ENCODE measurements around the gene TAMM41. TPM values are rescaled to one million over a fixed set of nuclear protein-coding genes. Genes with fewer than 3 reads are reported as not detected.

The TAMM41 gene
- total and polyA plus RNA-seq, 2 donors (not counting 1 experiment from before 2014, with no cell fraction given) = 5.6 to 9.0 TPM

DNA sequence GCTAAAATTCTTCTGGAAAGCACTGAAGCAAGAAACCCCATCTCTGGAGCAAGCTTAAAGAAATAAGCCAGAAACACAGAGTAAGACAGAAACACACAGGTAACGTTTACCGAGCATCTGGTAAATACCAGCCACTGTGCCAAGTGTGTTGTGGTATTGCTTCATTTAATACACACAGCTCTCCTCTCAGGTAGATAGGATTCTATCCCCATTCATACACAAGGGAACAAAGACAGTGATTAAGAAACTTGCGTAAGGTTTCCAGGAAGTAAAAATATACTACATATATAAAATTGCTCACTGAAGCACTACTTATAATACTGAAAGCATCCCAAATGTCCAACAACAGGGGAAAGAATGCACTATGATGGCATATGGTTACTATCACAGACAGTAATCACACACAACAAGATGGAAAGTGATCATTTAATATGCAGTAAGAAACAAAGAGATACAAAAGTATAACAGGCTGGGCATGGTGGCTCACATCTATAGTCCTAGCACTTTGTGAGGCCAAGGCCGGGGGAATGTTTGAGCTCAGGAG lies 27.5 kb downstream of the TAMM41 start:
- no peak overlapping the region for H2AFZ ChIP-seq (ENCODE audit: low read length)
- no peaks in the 10 kb centered on the region for H3K27me3 ChIP-seq (ENCODE audit: control insufficient read depth, insufficient read depth, low read length)
- no peaks in the 10 kb centered on the region for H3K9me3 ChIP-seq (ENCODE audit: control insufficient read depth, insufficient read depth, low read depth, low read length)
- H3K4me2 ChIP-seq (ENCODE audit: extremely low read depth, insufficient read depth, low read length) = no peak overlapping the region
- H3K36me3 ChIP-seq (ENCODE audit: control insufficient read depth, insufficient read depth, low read length) = no peaks in the 10 kb centered on the region
- TF ChIP-seq, protein P1, sequence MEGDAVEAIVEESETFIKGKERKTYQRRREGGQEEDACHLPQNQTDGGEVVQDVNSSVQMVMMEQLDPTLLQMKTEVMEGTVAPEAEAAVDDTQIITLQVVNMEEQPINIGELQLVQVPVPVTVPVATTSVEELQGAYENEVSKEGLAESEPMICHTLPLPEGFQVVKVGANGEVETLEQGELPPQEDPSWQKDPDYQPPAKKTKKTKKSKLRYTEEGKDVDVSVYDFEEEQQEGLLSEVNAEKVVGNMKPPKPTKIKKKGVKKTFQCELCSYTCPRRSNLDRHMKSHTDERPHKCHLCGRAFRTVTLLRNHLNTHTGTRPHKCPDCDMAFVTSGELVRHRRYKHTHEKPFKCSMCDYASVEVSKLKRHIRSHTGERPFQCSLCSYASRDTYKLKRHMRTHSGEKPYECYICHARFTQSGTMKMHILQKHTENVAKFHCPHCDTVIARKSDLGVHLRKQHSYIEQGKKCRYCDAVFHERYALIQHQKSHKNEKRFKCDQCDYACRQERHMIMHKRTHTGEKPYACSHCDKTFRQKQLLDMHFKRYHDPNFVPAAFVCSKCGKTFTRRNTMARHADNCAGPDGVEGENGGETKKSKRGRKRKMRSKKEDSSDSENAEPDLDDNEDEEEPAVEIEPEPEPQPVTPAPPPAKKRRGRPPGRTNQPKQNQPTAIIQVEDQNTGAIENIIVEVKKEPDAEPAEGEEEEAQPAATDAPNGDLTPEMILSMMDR (conservative IDR thresholded peaks at IDR 0.05 in 1 of 2, IDR thresholded peaks at IDR 0.05 in 1 of 2; ENCODE audit: low read depth in 1 of 2, low read length in 2 of 2) = no peak
- no peak for TF ChIP-seq EZH2 (IDR thresholded peaks at IDR 0.05; ENCODE audit: low read length, missing control alignments)
- no peaks in the 10 kb centered on the region for H3K79me2 ChIP-seq (ENCODE audit: control insufficient read depth, insufficient read depth, low read length)
- no peak for DNase-seq (ENCODE audit: low read depth in 2 of 2)
- no peak overlapping the region for H3K4me3 ChIP-seq (replicated peaks in 1 of 4; ENCODE audit: control extremely low read depth in 1 of 4, insufficient read depth in 1 of 4, low read depth in 3 of 4, low read length in 4 of 4)
- H4K20me1 ChIP-seq (ENCODE audit: control insufficient read depth, extremely low read depth, insufficient read depth, low read length) = no peaks in the 10 kb centered on the region
- H3K9ac ChIP-seq (ENCODE audit: insufficient read depth, low read length) = no peak overlapping the region
- H3K4me1 ChIP-seq (ENCODE audit: control insufficient read depth, extremely low read depth, insufficient read depth, low read length) = peaks cover 7% of the 10 kb centered on the region
- H3K27ac ChIP-seq (ENCODE audit: insufficient read depth, low read length) = no peak overlapping the region

DNA sequence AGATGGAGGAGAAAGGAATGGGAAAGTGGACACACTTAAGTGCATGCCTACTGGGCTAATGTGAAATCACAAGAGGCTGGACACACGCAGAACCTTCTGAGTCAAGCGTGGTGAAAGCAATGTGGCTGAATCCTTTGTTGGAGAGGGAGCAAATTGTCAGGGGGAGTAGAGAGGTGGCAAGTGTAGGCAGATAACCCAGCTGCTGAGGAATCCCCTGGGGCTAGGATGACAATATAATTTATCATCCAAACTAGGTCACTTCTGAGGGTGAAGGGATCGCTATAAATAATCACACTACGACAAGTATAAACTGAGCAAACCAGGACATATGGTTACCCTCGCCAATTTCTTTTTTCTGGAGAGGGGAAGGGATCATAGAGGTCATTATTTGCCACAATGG lies 28.7 kb downstream of the TAMM41 start:
- no peaks in the 10 kb centered on the region for H3K27me3 ChIP-seq (ENCODE audit: control insufficient read depth, insufficient read depth, low read length)
- no peaks in the 10 kb centered on the region for H4K20me1 ChIP-seq (ENCODE audit: control insufficient read depth, extremely low read depth, insufficient read depth, low read length)
- no peaks in the 10 kb centered on the region for H3K36me3 ChIP-seq (ENCODE audit: control insufficient read depth, insufficient read depth, low read length)
- no peaks in the 10 kb centered on the region for H3K9me3 ChIP-seq (ENCODE audit: control insufficient read depth, insufficient read depth, low read depth, low read length)
- no peak overlapping the region for H3K9ac ChIP-seq (ENCODE audit: insufficient read depth, low read length)
- H3K4me3 ChIP-seq (replicated peaks in 1 of 4; ENCODE audit: control extremely low read depth in 1 of 4, insufficient read depth in 1 of 4, low read depth in 3 of 4, low read length in 4 of 4) = no peak overlapping the region
- TF ChIP-seq, protein P1 (conservative IDR thresholded peaks at IDR 0.05 in 1 of 2, IDR thresholded peaks at IDR 0.05 in 1 of 2; ENCODE audit: low read depth in 1 of 2, low read length in 2 of 2) = no peak
- no peak for TF ChIP-seq EZH2 (IDR thresholded peaks at IDR 0.05; ENCODE audit: low read length, missing control alignments)
- no peak overlapping the region for H2AFZ ChIP-seq (ENCODE audit: low read length)
- no peaks in the 10 kb centered on the region for H3K79me2 ChIP-seq (ENCODE audit: control insufficient read depth, insufficient read depth, low read length)
- no peak overlapping the region for H3K4me2 ChIP-seq (ENCODE audit: extremely low read depth, insufficient read depth, low read length)
- peaks cover 7% of the 10 kb centered on the region for H3K4me1 ChIP-seq (ENCODE audit: control insufficient read depth, extremely low read depth, insufficient read depth, low read length)
- peak in 1 of 2 donors; percentile 27 for DNase-seq (ENCODE audit: low read depth in 2 of 2)
- H3K27ac ChIP-seq (ENCODE audit: insufficient read depth, low read length) = no peak overlapping the region

DNA sequence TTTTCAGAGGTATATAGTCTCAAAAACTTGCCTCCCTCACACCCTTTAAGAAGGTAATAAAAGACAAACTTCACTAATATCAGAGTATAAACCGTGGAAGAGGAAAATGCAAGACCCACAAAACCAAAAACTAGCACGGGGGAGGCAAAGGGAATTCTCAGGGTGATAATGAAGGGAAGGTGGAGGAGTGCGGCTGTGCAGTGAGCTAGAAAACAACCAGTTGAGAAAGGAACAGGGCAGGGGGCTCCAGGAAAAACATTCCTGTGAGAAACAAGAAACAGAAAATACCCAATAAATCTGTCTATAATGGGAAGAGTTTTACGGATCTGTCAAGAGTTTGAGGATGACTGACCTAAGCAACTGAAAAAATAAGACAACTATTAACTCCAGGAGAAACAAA lies 31.6 kb downstream of the TAMM41 start:
- Histone ChIP-seq H3K4me1 (ENCODE audit: control insufficient read depth, extremely low read depth, insufficient read depth, low read length) (peaks cover 1% of the 10 kb centered on the region), H2AFZ (ENCODE audit: low read length) (no peak overlapping the region), H4K20me1 (ENCODE audit: control insufficient read depth, extremely low read depth, insufficient read depth, low read length) (no peaks in the 10 kb centered on the region), H3K4me3 (replicated peaks in 1 of 4; ENCODE audit: control extremely low read depth in 1 of 4, insufficient read depth in 1 of 4, low read depth in 3 of 4, low read length in 4 of 4) (no peak overlapping the region), H3K4me2 (ENCODE audit: extremely low read depth, insufficient read depth, low read length) (no peak overlapping the region), H3K27ac (ENCODE audit: insufficient read depth, low read length) (no peak overlapping the region), H3K9me3 (ENCODE audit: control insufficient read depth, insufficient read depth, low read depth, low read length) (no peaks in the 10 kb centered on the region), H3K9ac (ENCODE audit: insufficient read depth, low read length) (no peak overlapping the region), H3K36me3 (ENCODE audit: control insufficient read depth, insufficient read depth, low read length) (no peaks in the 10 kb centered on the region), H3K27me3 (ENCODE audit: control insufficient read depth, insufficient read depth, low read length) (no peaks in the 10 kb centered on the region), H3K79me2 (ENCODE audit: control insufficient read depth, insufficient read depth, low read length) (no peaks in the 10 kb centered on the region)
- DNase-seq (ENCODE audit: low read depth in 2 of 2) = no peak
- TF ChIP-seq EZH2 (IDR thresholded peaks at IDR 0.05; ENCODE audit: low read length, missing control alignments) = no peak
- TF ChIP-seq, protein P1 (conservative IDR thresholded peaks at IDR 0.05 in 1 of 2, IDR thresholded peaks at IDR 0.05 in 1 of 2; ENCODE audit: low read depth in 1 of 2, low read length in 2 of 2) = no peak
